ENCODE results near the gene KRTAP4-7.
"Not testable (repeated sequence)": the region's sequence is repeated elsewhere in the genome, so short reads cannot be mapped to it uniquely, and the experiment has no call there.

KRTAP4-7 gene

GRCh38 chr17:41052566-41052965 is 31.4 kb upstream of the KRTAP4-7 start:
- H3K4me3 ChIP-seq (ENCODE audit: low read length), result no peak overlapping the region
- TF ChIP-seq CTCF (conservative IDR thresholded peaks at IDR 0.05; ENCODE audit: low read depth, low read length), result no peak
- no peak for DNase-seq (ENCODE audit: low read depth)

- no peak overlapping the region for H3K4me3 ChIP-seq (ENCODE audit: low read length)
- no peak for DNase-seq (ENCODE audit: low read depth)
- TF ChIP-seq CTCF (conservative IDR thresholded peaks at IDR 0.05; ENCODE audit: low read depth, low read length), result no peak
Measured at GRCh38 chr17:41054025-41054424, 29.9 kb upstream of the KRTAP4-7 start.

GRCh38 chr17:41054556-41054955 is 29.4 kb upstream of the KRTAP4-7 start:
- not testable (repeated sequence) for H3K4me3 ChIP-seq (ENCODE audit: low read length); DNase-seq (ENCODE audit: low read depth)

- not testable (repeated sequence) for DNase-seq (ENCODE audit: low read depth); H3K4me3 ChIP-seq (ENCODE audit: low read length)
Measured at GRCh38 chr17:41055130-41055529, 28.8 kb upstream of the KRTAP4-7 start, which contains the start of gene KRTAP2-2. Gene KRTAP2-2 (minus strand): TSS chr17:41055230. CDS start chr17:41055211, 19 bp downstream.

- no peak overlapping the region for H3K4me3 ChIP-seq (ENCODE audit: low read length)
- DNase-seq (ENCODE audit: low read depth), result no peak
- no peak for TF ChIP-seq CTCF (conservative IDR thresholded peaks at IDR 0.05; ENCODE audit: low read depth, low read length)
Measured at GRCh38 chr17:41057547-41057946, 26.4 kb upstream of the KRTAP4-7 start.

GRCh38 chr17:41058741-41059140 is 25.2 kb upstream of the KRTAP4-7 start:
- H3K4me3 ChIP-seq (ENCODE audit: low read length), result no peak overlapping the region
- no peak for DNase-seq (ENCODE audit: low read depth)
- no peak for TF ChIP-seq CTCF (conservative IDR thresholded peaks at IDR 0.05; ENCODE audit: low read depth, low read length)

GRCh38 chr17:41059276-41060051 is 24.5 kb upstream of the KRTAP4-7 start:
- not testable (repeated sequence) for H3K4me3 ChIP-seq (ENCODE audit: low read length)
- DNase-seq (ENCODE audit: low read depth), result peak; percentile 58

- H3K4me3 ChIP-seq (ENCODE audit: low read length), result no peak within 1 kb of the TSS
- no peak for TF ChIP-seq CTCF (conservative IDR thresholded peaks at IDR 0.05; ENCODE audit: low read depth, low read length)
- DNase-seq (ENCODE audit: low read depth), result peak; percentile 85
Measured at GRCh38 chr17:41060052-41060604, 23.8 kb upstream of the KRTAP4-7 start, which contains the start of gene KRTAP2-3. Gene KRTAP2-3 (minus strand): TSS chr17:41060114. CDS start chr17:41060050, 64 bp downstream.

Measured in retinal pigment epithelial cell (primary cell).